H1 (cell line): ENCODE measurements around the gene CST6. TPM values are rescaled to one million over a fixed set of nuclear protein-coding genes. Genes with fewer than 3 reads are reported as not detected.
A peak's percentile ranks its signal among the peaks of the same experiment; 100 is the strongest.

ENCODE experiments used
- CTCF ChIA-PET: fragments of 300-600 bp; sonication (Branson Sonifier 250); formaldehyde crosslinking; loops from one replicate; lab custom pipeline; 2021; ENCODE audit not compliant: partially characterized antibody; lab: Charles Lee
- POLR2A ChIA-PET: fragments of 300-600 bp; sonication (Branson Sonifier 250); formaldehyde crosslinking; loops from one replicate; lab custom pipeline; 2021; ENCODE audit warnings: inconsistent platforms; ENCODE audit not compliant: partially characterized antibody; lab: Charles Lee
- DNase-seq, 2 experiments: peaks; one replicate each; pipeline versions ENCODE4 v3.0.0 to v3.0.0-alpha.2; 2010 to 2022; ENCODE audit warnings: low spot score in 2 of 2, low read depth in 1 of 2, mixed read lengths in 1 of 2
- FAIRE-seq: peaks from 2 replicates; lab custom pipeline; 2011; peaks lifted over from hg19 to GRCh38; lab: Jason Lieb, UNC
- H2AFZ ChIP-seq: 2 replicates; pipeline ENCODE4 v1.8.1; 2012; ENCODE audit warnings: low read length, inconsistent platforms
- H2AK5ac ChIP-seq: 2 replicates; pipeline ENCODE4 v1.6.1; 2013; ENCODE audit warnings: low read depth, low read length
- H2BK120ac ChIP-seq: replicated peaks from 2 replicates; pipeline ENCODE3; 2013; ENCODE audit warnings: low read depth, low read length, inconsistent platforms
- H2BK12ac ChIP-seq: 2 replicates; pipeline ENCODE4 v1.6.1; 2013; ENCODE audit warnings: low read depth, low read length
- H2BK15ac ChIP-seq: 2 replicates; pipeline ENCODE4 v1.6.1; 2013; ENCODE audit warnings: low read length
- H2BK20ac ChIP-seq: 2 replicates; pipeline ENCODE4 v1.6.1; 2013; ENCODE audit warnings: low read length
- H2BK5ac ChIP-seq: 2 replicates; pipeline ENCODE4 v1.6.1; 2013; ENCODE audit warnings: low read depth, low read length
- H3K14ac ChIP-seq: 2 replicates; pipeline ENCODE4 v1.6.1; 2013; ENCODE audit warnings: inconsistent platforms; ENCODE audit not compliant: insufficient read length
- H3K18ac ChIP-seq: 2 replicates; pipeline ENCODE4 v1.6.1; 2013; ENCODE audit warnings: low read length; ENCODE audit errors: extremely low read depth
- H3K23ac ChIP-seq: 2 replicates; pipeline ENCODE4 v1.6.1; 2013; ENCODE audit warnings: inconsistent platforms; ENCODE audit not compliant: insufficient read length
- H3K23me2 ChIP-seq: 2 replicates; pipeline ENCODE4 v1.6.1; 2013; ENCODE audit warnings: low read depth, low read length
- H3K27ac ChIP-seq: 2 replicates; pipeline ENCODE4 v1.6.1; 2011; ENCODE audit warnings: low read depth, low read length, inconsistent platforms
- H3K27me3 ChIP-seq, 4 experiments: replicated peaks in 1 of 4; 1 replicate in 1 of 4; 2 replicates in 3 of 4; pipeline versions ENCODE4 v1.6.1 to v1.8.1; 2011 to 2013; ENCODE audit warnings: low read length in 3 of 4, mild to moderate bottlenecking in 3 of 4, inconsistent platforms in 2 of 4, mixed read lengths in 2 of 4, moderate library complexity in 1 of 4; ENCODE audit not compliant: control insufficient read depth in 3 of 4, insufficient read depth in 3 of 4; ENCODE audit errors: extremely low read depth in 1 of 4
- H3K36me3 ChIP-seq, 4 experiments: 2 replicates each; pipeline versions ENCODE4 v1.6.1 to v1.8.1; 2011 to 2013; ENCODE audit warnings: mild to moderate bottlenecking in 4 of 4, low read length in 3 of 4, moderate library complexity in 2 of 4, control low read depth in 1 of 4, inconsistent platforms in 1 of 4; ENCODE audit not compliant: insufficient read depth in 4 of 4, control insufficient read depth in 2 of 4
- H3K4ac ChIP-seq: replicated peaks from 2 replicates; pipeline ENCODE3; 2013; ENCODE audit warnings: low read length, low read depth, mixed read lengths, inconsistent platforms; ENCODE audit not compliant: insufficient read length
- H3K4me1 ChIP-seq, 4 experiments: replicated peaks in 1 of 4; 1 replicate in 1 of 4; 2 replicates in 3 of 4; pipeline versions ENCODE4 v1.6.1 to v1.8.1; 2011 to 2013; ENCODE audit warnings: low read length in 3 of 4, inconsistent platforms in 2 of 4, mixed read lengths in 1 of 4; ENCODE audit not compliant: insufficient read depth in 4 of 4, control insufficient read depth in 3 of 4
- H3K4me2 ChIP-seq, 2 experiments: 2 replicates each; pipeline versions ENCODE4 v1.6.1 to v1.8.1; 2011 to 2013; ENCODE audit warnings: low read depth in 2 of 2, low read length in 2 of 2, control low read depth in 1 of 2, inconsistent platforms in 1 of 2, mild to moderate bottlenecking in 1 of 2; ENCODE audit not compliant: insufficient read depth in 1 of 2
- H3K4me3 ChIP-seq, 4 experiments: fragments of 200-600, 300-600 bp in 1 of 4; sonication (generic), shearing (Covaris generic), sonication (Bioruptor Twin) in 1 of 4; 2 replicates each; pipeline versions ENCODE4 v1.5.1 to v1.8.1; 2011 to 2016; ENCODE audit warnings: low read length in 4 of 4, low read depth in 3 of 4, control low read depth in 2 of 4, inconsistent platforms in 2 of 4, mild to moderate bottlenecking in 2 of 4, mixed read lengths in 1 of 4, moderate library complexity in 1 of 4; ENCODE audit not compliant: insufficient read depth in 2 of 4; ENCODE audit errors: extremely low read depth in 1 of 4
- H3K56ac ChIP-seq: replicated peaks from 2 replicates; pipeline ENCODE3; 2013; ENCODE audit warnings: low read depth, mild to moderate bottlenecking, mixed read lengths, low read length, inconsistent platforms; ENCODE audit not compliant: insufficient read length
- H3K79me1 ChIP-seq: 2 replicates; pipeline ENCODE4 v1.6.1; 2013; ENCODE audit warnings: low read depth, low read length, control low read depth
- H3K79me2 ChIP-seq, 2 experiments: 2 replicates each; pipeline versions ENCODE4 v1.6.1 to v1.8.1; 2012 to 2013; ENCODE audit warnings: low read length in 2 of 2, mild to moderate bottlenecking in 2 of 2, inconsistent platforms in 1 of 2; ENCODE audit not compliant: insufficient read depth in 2 of 2, control insufficient read depth in 1 of 2
- H3K9ac ChIP-seq, 4 experiments: replicated peaks in 1 of 4; 1 replicate in 1 of 4; 2 replicates in 3 of 4; pipeline versions ENCODE4 v1.6.1 to v1.8.1; 2011 to 2013; ENCODE audit warnings: low read depth in 3 of 4, low read length in 3 of 4, control low read depth in 2 of 4, mild to moderate bottlenecking in 2 of 4, moderate library complexity in 2 of 4, inconsistent platforms in 1 of 4; ENCODE audit errors: extremely low read depth in 1 of 4
- H3K9me3 ChIP-seq, 2 experiments: 2 replicates each; pipeline versions ENCODE4 v1.6.1 to v1.8.1; 2012 to 2013; ENCODE audit warnings: mild to moderate bottlenecking in 2 of 2, moderate library complexity in 2 of 2, control low read depth in 1 of 2, inconsistent platforms in 1 of 2, low read depth in 1 of 2, low read length in 1 of 2, mixed read lengths in 1 of 2; ENCODE audit not compliant: insufficient read depth in 2 of 2
- H4K20me1 ChIP-seq, 2 experiments: replicated peaks in 1 of 2; 2 replicates each; pipeline versions ENCODE3 to v1.8.1; 2011 to 2013; ENCODE audit warnings: inconsistent platforms in 2 of 2, low read length in 2 of 2, mild to moderate bottlenecking in 1 of 2; ENCODE audit not compliant: insufficient read depth in 2 of 2, control insufficient read depth in 1 of 2
- H4K5ac ChIP-seq: 2 replicates; pipeline ENCODE4 v1.6.1; 2013; ENCODE audit warnings: low read length, low read depth, mixed read lengths, inconsistent platforms; ENCODE audit not compliant: insufficient read length
- H4K8ac ChIP-seq: 2 replicates; pipeline ENCODE4 v1.8.0; 2013; ENCODE audit warnings: mild to moderate bottlenecking, moderate library complexity, low read length, inconsistent platforms; ENCODE audit not compliant: insufficient read depth; ENCODE audit errors: extremely low read depth
- H4K91ac ChIP-seq: replicated peaks from 2 replicates; pipeline ENCODE3; 2013; ENCODE audit warnings: low read length, mixed read lengths, inconsistent platforms; ENCODE audit not compliant: insufficient read length
- CBX8 ChIP-seq: fragments of 300-800, 300-1000 bp; sonication (generic); IDR thresholded peaks from 2 replicates; pipeline ENCODE4 v1.7.1; 2016; ENCODE audit warnings: low read depth, low read length, borderline replicate concordance
- CREB1 ChIP-seq: IDR thresholded peaks from 2 replicates; pipeline ENCODE4 v1.6.1; 2012; ENCODE audit warnings: inconsistent platforms
- KDM1A ChIP-seq: fragments of 200-600, 300-600 bp; sonication (generic); IDR thresholded peaks from 2 replicates; pipeline ENCODE4 v1.7.1; 2016; ENCODE audit warnings: mild to moderate bottlenecking, low read length, borderline replicate concordance
- NRF1 ChIP-seq: IDR thresholded peaks from 2 replicates; pipeline ENCODE4 v1.6.1; 2011; ENCODE audit warnings: mild to moderate bottlenecking, low read depth, low read length, improper control_type of control experiment
- RBBP5 ChIP-seq: IDR thresholded peaks from 2 replicates; pipeline ENCODE4 v1.7.1; 2012; ENCODE audit warnings: low read depth, mild to moderate bottlenecking, inconsistent platforms, low read length, moderate library complexity, borderline replicate concordance
- RFX5 ChIP-seq: IDR thresholded peaks from 2 replicates; pipeline ENCODE4 v1.6.1; 2011; ENCODE audit warnings: low read depth, low read length, improper control_type of control experiment, borderline replicate concordance
- SIRT6 ChIP-seq: IDR thresholded peaks from one replicate; pipeline ENCODE4 v1.7.1; 2012; ENCODE audit warnings: low read length, inconsistent platforms
- SIX5 ChIP-seq: IDR thresholded peaks from 2 replicates; pipeline ENCODE4 v1.6.1; 2011; ENCODE audit warnings: mild to moderate bottlenecking, low read depth, low read length
- TCF12 ChIP-seq: IDR thresholded peaks from 2 replicates; pipeline ENCODE4 v1.6.1; 2011; ENCODE audit warnings: low read depth, mild to moderate bottlenecking, low read length
- WGBS, 2 experiments: shearing (Covaris generic) in 1 of 2; methylation state at CpG; one replicate each; pipeline versions ENCODE4 v1.1.6 to v1.1.7; 2013 to 2015; ENCODE audit warnings: low lambda C conversion rate in 2 of 2, mixed read lengths in 2 of 2, inconsistent platforms in 1 of 2, low coverage in 1 of 2, missing lambda C conversion rate in 1 of 2; ENCODE audit not compliant: insufficient replicate concordance in 2 of 2, insufficient coverage in 1 of 2, insufficient read length in 1 of 2; ENCODE audit errors: extremely low coverage in 1 of 2, missing lambda C conversion rate in 1 of 2; 5-methylcytosine and 5-hydroxymethylcytosine counted together
- polyA plus RNA-seq, 7 experiments: library from polyadenylated mRNA; depleted of rRNA in 3 of 7; stranded (reverse) in 5 of 7; unstranded in 2 of 7; fragments of >200 nt in 5 of 7; fragments of 200-250 nt in 2 of 7; gene quantifications; 1 replicate in 5 of 7; 2 replicates in 1 of 7; 4 replicates in 1 of 7; pipeline versions ENCODE4 v1.2.1 to v1.2.3, GENCODE V29; 2011 to 2013; ENCODE audit warnings: missing spikeins in 2 of 7, mixed read lengths in 2 of 7
- total RNA-seq: library from RNA; stranded (reverse); fragmentation: NEBNext Ultra II Directional; extraction: Animal tissue kit (Norgen Biotek cat#: 25700); gene quantifications from 2 replicates; pipeline ENCODE4 v1.2.1, GENCODE V29; 2021
- TF ChIP-seq, protein P1 (sequence below): IDR thresholded peaks from 2 replicates; pipeline ENCODE4 v1.6.1; 2012; ENCODE audit warnings: inconsistent platforms

The CST6 gene
- total and polyA plus RNA-seq, 2 of the 8 experiments (the other 6 are each of a cell fraction or from before 2014, with no cell fraction given): 1.6 to 7.6 TPM

GRCh38 chr11:66015936-66016792 lies 4.4 kb downstream of the CST6 start:
- H4K20me1 ChIP-seq: no peaks in the 10 kb centered on the region
- H3K23me2 ChIP-seq: peaks cover 2% of the 10 kb centered on the region; the same call in 1 of the 2 replicates
- no peak overlapping the region for H2BK20ac ChIP-seq
- H4K8ac ChIP-seq: peak overlapping the region; percentile 51; the same call in 1 of the 2 replicates
- no peak overlapping the region for H3K18ac ChIP-seq
- FAIRE-seq (no peak), DNase-seq (no peak)
- no peak overlapping the region for H3K4me2 ChIP-seq
- H3K4ac ChIP-seq: peak overlapping the region; percentile 38
- H2BK12ac ChIP-seq: no peak overlapping the region
- no peak overlapping the region for H4K5ac ChIP-seq
- no peak overlapping the region for H2AK5ac ChIP-seq
- H3K36me3 ChIP-seq: no peaks in the 10 kb centered on the region
- no peaks in the 10 kb centered on the region for H3K9me3 ChIP-seq
- H3K79me1 ChIP-seq: no peaks in the 10 kb centered on the region
- H4K91ac ChIP-seq: no peak overlapping the region
- CTCF ChIA-PET: interaction anchor here (1.1 kb wide), 1 partner anchor 128 kb away, joined by 3 read pairs; the partner anchor contains the start of gene FIBP
- H2AFZ ChIP-seq: no peak overlapping the region
- 85% methylated on average over 18 of the region's 18 CpGs; no CpG with 5 or more reads in 1 of the 2 experiments for WGBS, 2 experiments
- H3K27ac ChIP-seq: no peak overlapping the region
- peaks cover 0 to 8% (median 5%) of the 10 kb centered on the region in 4 experiments; a peak in 5 of 7 replicates for H3K4me1 ChIP-seq
- no peak overlapping the region for H3K14ac ChIP-seq
- no peak overlapping the region for H2BK5ac ChIP-seq
- H3K23ac ChIP-seq: no peak overlapping the region
- H3K56ac ChIP-seq: no peak overlapping the region
- no peak overlapping the region for H2BK120ac ChIP-seq
- POLR2A ChIA-PET: interaction anchor here (0.7 to 1.2 kb wide), 3 partner anchors 14 to 296 kb away, joined by 3 to 5 read pairs (median 3); partner anchors contain the start of genes BANF1, EIF1AD and RNASEH2C
- no peak for TF ChIP-seq NRF1
- TF ChIP-seq KDM1A: no peak
- no peak for TF ChIP-seq CBX8
- TF ChIP-seq CREB1: no peak
- TF ChIP-seq SIRT6: no peak
- no peak for TF ChIP-seq TCF12
- no peak for TF ChIP-seq SIX5
- no peak for TF ChIP-seq RBBP5
- TF ChIP-seq, protein P1, sequence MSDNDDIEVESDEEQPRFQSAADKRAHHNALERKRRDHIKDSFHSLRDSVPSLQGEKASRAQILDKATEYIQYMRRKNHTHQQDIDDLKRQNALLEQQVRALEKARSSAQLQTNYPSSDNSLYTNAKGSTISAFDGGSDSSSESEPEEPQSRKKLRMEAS: no peak
- TF ChIP-seq RFX5: no peak
- no peak overlapping the region for H2BK15ac ChIP-seq
- no peak overlapping the region for H3K4me3 ChIP-seq
- H3K79me2 ChIP-seq: no peaks in the 10 kb centered on the region
- no peak overlapping the region for H3K9ac ChIP-seq
- peaks cover 5 to 22% (median 20%) of the 10 kb centered on the region in 4 experiments for H3K27me3 ChIP-seq
